ENCODE data around the gene TTLL3. TPM values are rescaled to one million over a fixed set of nuclear protein-coding genes. Genes with fewer than 3 reads are reported as not detected.

TTLL3 gene
- total and polyA plus RNA-seq, 2 donors (not counting 3 experiments of a cell fraction or from before 2014, with no cell fraction given) = 43.5 to 65.2 TPM

Other genes with a start within 250 kb of the TTLL3 start
- 36.4 and 38.0 TPM in 2 replicates for gene MTMR14, start 160.8 kb upstream of the TTLL3 start, total RNA-seq
- gene MTMR14, start 160.8 kb upstream of the TTLL3 start, polyA plus RNA-seq = 32.1 and 38.3 TPM in 2 replicates
- not detected in 2 replicates for gene CPNE9, start 106.4 kb upstream of the TTLL3 start, total RNA-seq
- gene CPNE9, start 106.4 kb upstream of the TTLL3 start, polyA plus RNA-seq = not detected in 2 replicates
- 23.2 and 26.2 TPM in 2 replicates for gene BRPF1, start 78.5 kb upstream of the TTLL3 start, total RNA-seq
- gene BRPF1, start 78.5 kb upstream of the TTLL3 start, polyA plus RNA-seq = 12.5 and 13.8 TPM in 2 replicates
- gene OGG1, start 60.3 kb upstream of the TTLL3 start, total RNA-seq = 24.1 and 27.2 TPM in 2 replicates
- 32.1 and 36.2 TPM in 2 replicates for gene OGG1, start 60.3 kb upstream of the TTLL3 start, polyA plus RNA-seq
- gene CAMK1, start 40.3 kb upstream of the TTLL3 start, total RNA-seq = 23.5 and 25.7 TPM in 2 replicates
- 24.4 and 28.4 TPM in 2 replicates for gene CAMK1, start 40.3 kb upstream of the TTLL3 start, polyA plus RNA-seq
- gene TADA3, start 17.8 kb upstream of the TTLL3 start, total RNA-seq = 31.0 and 31.3 TPM in 2 replicates
- 27.8 and 29.6 TPM in 2 replicates for gene TADA3, start 17.8 kb upstream of the TTLL3 start, polyA plus RNA-seq
- 197 TPM in 2 replicates for gene ARPC4, start 17.2 kb upstream of the TTLL3 start, total RNA-seq
- gene ARPC4, start 17.2 kb upstream of the TTLL3 start, polyA plus RNA-seq = 181 and 217 TPM in 2 replicates
- gene RPUSD3, start 33.7 kb downstream of the TTLL3 start, total RNA-seq = 34.8 and 38.9 TPM in 2 replicates
- gene RPUSD3, start 33.7 kb downstream of the TTLL3 start, polyA plus RNA-seq = 56.6 and 63.2 TPM in 2 replicates
- gene CIDEC, start 70.0 kb downstream of the TTLL3 start, total RNA-seq = not detected in 2 replicates
- 0.14 TPM in 1 of 2 replicates, not detected in the other for gene CIDEC, start 70.0 kb downstream of the TTLL3 start, polyA plus RNA-seq
- 29.6 and 31.4 TPM in 2 replicates for gene JAGN1, start 80.3 kb downstream of the TTLL3 start, total RNA-seq
- gene JAGN1, start 80.3 kb downstream of the TTLL3 start, polyA plus RNA-seq = 46.5 and 50.1 TPM in 2 replicates
- gene IL17RE, start 92.6 kb downstream of the TTLL3 start, total RNA-seq = 1.2 and 1.5 TPM in 2 replicates
- 1.3 and 1.6 TPM in 2 replicates for gene IL17RE, start 92.6 kb downstream of the TTLL3 start, polyA plus RNA-seq
- gene IL17RC, start 106.8 kb downstream of the TTLL3 start, total RNA-seq = 16.7 and 19.9 TPM in 2 replicates
- gene IL17RC, start 106.8 kb downstream of the TTLL3 start, polyA plus RNA-seq = 18.7 and 22.3 TPM in 2 replicates
- gene CRELD1, start 123.6 kb downstream of the TTLL3 start, total RNA-seq = 21.6 and 27.3 TPM in 2 replicates
- 41.2 and 43.9 TPM in 2 replicates for gene CRELD1, start 123.6 kb downstream of the TTLL3 start, polyA plus RNA-seq
- 1.5 and 2.5 TPM in 2 replicates for gene PRRT3, start 142.1 kb downstream of the TTLL3 start, total RNA-seq
- 1.5 and 2.0 TPM in 2 replicates for gene PRRT3, start 142.1 kb downstream of the TTLL3 start, polyA plus RNA-seq
- 63.7 and 69.9 TPM in 2 replicates for gene EMC3, start 176.6 kb downstream of the TTLL3 start, total RNA-seq
- gene EMC3, start 176.6 kb downstream of the TTLL3 start, polyA plus RNA-seq = 124 and 129 TPM in 2 replicates
- 23.4 and 26.8 TPM in 2 replicates for gene FANCD2, start 216.2 kb downstream of the TTLL3 start, total RNA-seq
- gene FANCD2, start 216.2 kb downstream of the TTLL3 start, polyA plus RNA-seq = 7.1 and 8.2 TPM in 2 replicates

Data from endothelial cell of umbilical vein (primary cell).